K562 (cell line): ENCODE results near the gene DBP. TPM values are rescaled to one million over a fixed set of nuclear protein-coding genes. Genes with fewer than 3 reads are reported as not detected.

ENCODE experiments used
- ADNP ChIP-seq: fragments of 200-800 bp; sonication (Bioruptor generic); IDR thresholded peaks from 2 replicates; pipeline ENCODE4 v1.6.1; 2016; ENCODE audit warnings: missing genetic modification characterization, missing compliant biosample characterization
- BRD9 ChIP-seq: fragments of 450-650 bp; IDR thresholded peaks from 2 replicates; pipeline ENCODE4 v1.6.1; 2018; ENCODE audit warnings: low read depth; ENCODE audit not compliant: partially characterized antibody
- EGR1 ChIP-seq: fragments of 450-650 bp; conservative IDR thresholded peaks from 2 replicates; pipeline ENCODE4 v1.6.1; 2017; ENCODE audit warnings: mild to moderate bottlenecking
- HDAC1 ChIP-seq, 2 experiments: fragments of 450-650 bp; IDR thresholded peaks; 2 replicates each; pipeline ENCODE4 v1.6.1; 2016 to 2017; ENCODE audit warnings: inconsistent platforms in 1 of 2, mild to moderate bottlenecking in 1 of 2, moderate library complexity in 1 of 2
- HNRNPUL1 ChIP-seq: fragments of 200-400 bp; formaldehyde crosslinking; IDR thresholded peaks from 2 replicates; pipeline ENCODE4 v1.6.1; 2017; ENCODE audit warnings: low read length
- LEF1 ChIP-seq: fragments of 450-650 bp; IDR thresholded peaks from 2 replicates; pipeline ENCODE4 v1.6.1; 2016; ENCODE audit warnings: mild to moderate bottlenecking
- MAZ ChIP-seq, 2 experiments: fragments of 450-650 bp in 1 of 2; sonication (generic) in 1 of 2; formaldehyde crosslinking; IDR thresholded peaks in 1 of 2; conservative IDR thresholded peaks in 1 of 2; 2 replicates each; pipeline versions ENCODE4 v1.4.0 to v1.5.0; 2020; ENCODE audit warnings: mild to moderate bottlenecking in 1 of 2, missing genetic modification reagents in 1 of 2
- MGA ChIP-seq: fragments of 450-650 bp; IDR thresholded peaks from 2 replicates; pipeline ENCODE4 v1.6.1; 2016; ENCODE audit warnings: mild to moderate bottlenecking, moderate library complexity
- PHF21A ChIP-seq: fragments of 450-650 bp; IDR thresholded peaks from 2 replicates; pipeline ENCODE4 v1.6.1; 2017; ENCODE audit warnings: low read depth, borderline replicate concordance
- SRF ChIP-seq, 2 experiments: fragments of 250-450, 450-650 bp in 1 of 2; sonication (Bioruptor Pico) in 1 of 2; sonication (generic) in 1 of 2; formaldehyde crosslinking; IDR thresholded peaks; 2 replicates each; pipeline versions ENCODE4 v1.5.0 to v1.5.1; 2020 to 2022; ENCODE audit warnings: mild to moderate bottlenecking in 1 of 2, missing genetic modification reagents in 1 of 2
- ZNF609 ChIP-seq: sonication (generic); formaldehyde crosslinking; IDR thresholded peaks from 2 replicates; pipeline ENCODE4 v1.8.1; 2023; ENCODE audit warnings: missing genetic modification reagents, mild to moderate bottlenecking, borderline replicate concordance
- polyA plus RNA-seq, 8 experiments: library from polyadenylated mRNA; depleted of rRNA in 4 of 8; stranded (reverse) in 5 of 8; unstranded in 3 of 8; fragments of >200 nt; fragmentation: Nextera tagmentation in 2 of 8; fragmentation: Illumina TruSeq in 1 of 8; extraction: Ambion mirVana in 2 of 8; extraction: Trizol in 1 of 8; gene quantifications; 2 replicates each; pipeline versions ENCODE4 v1.2.1 to v1.2.3, GENCODE V29; 2011 to 2014; ENCODE audit warnings: inconsistent platforms in 1 of 8, missing spikeins in 1 of 8
- total RNA-seq, 7 experiments: library from RNA; depleted of rRNA in 6 of 7; stranded (reverse); fragments of >200 nt in 6 of 7; fragmentation: Illumina TruSeq in 2 of 7; extraction: Trizol in 2 of 7; gene quantifications; 2 replicates each; pipeline versions ENCODE4 v1.2.1 to v1.2.3, GENCODE V29; 2011 to 2021; ENCODE audit warnings: low replicate concordance in 1 of 7

DBP gene
- total and polyA plus RNA-seq, 9 of the 15 experiments (the other 6 are each of a cell fraction or from before 2014, with no cell fraction given), result 0.25 to 5.5 (median 1.8) TPM

- TF ChIP-seq LEF1 (0 out of 2 replicates have a peak, but pooled peaks have one; percentile 14), ZNF609 (CRISPR knock-in tag) (no peak; the same call in 1 of the 2 replicates), EGR1 (peak; percentile 60), BRD9 (peak; percentile 66), ADNP (no peak), MAZ (CRISPR knock-in tag; conservative IDR thresholded peaks at IDR 0.05 in 1 of 2, IDR thresholded peaks at IDR 0.05 in 1 of 2) (peak; percentile 93 to 99), MGA (peak; percentile 64; the same call in 1 of the 2 replicates), SRF (CRISPR knock-in tag; IDR thresholded peaks at IDR 0.05) (peak in 1 of 2 experiments; percentile 50; a peak in 1 of 4 replicates), HDAC1 (IDR thresholded peaks at IDR 0.05) (peak; percentile 3 to 94; a peak in 2 of 4 replicates), HNRNPUL1 (no peak), PHF21A (no peak)
These were observed 9.0 kb upstream of the DBP start, which contains the start of gene CA11 (continued) for GRCh38 chr19:48646001-48646721.
